Adrenal gland (tissue), 12 donors: ENCODE measurements around the gene NDUFAF2. TPM values are rescaled to one million over a fixed set of nuclear protein-coding genes. Genes with fewer than 3 reads are reported as not detected.

Source experiments
- DNase-seq, 7 donors: peaks; one replicate each; pipeline ENCODE4 v3.0.0-alpha.2; 2019 to 2020
- H3K27ac ChIP-seq, 5 donors: fragments of 200-600 bp; sonication (generic) in 4 of 5; 1 replicate in 3 of 5; 2 replicates in 2 of 5; pipeline versions ENCODE4 v1.5.1 to v1.8.0; 2016 to 2020; ENCODE audit warnings: mild to moderate bottlenecking in 1 of 5
- H3K27me3 ChIP-seq: fragments of 200-600 bp; 2 replicates; pipeline ENCODE4 v1.8.0; 2021
- H3K36me3 ChIP-seq, 2 donors: fragments of 200-600 bp; replicated peaks in 1 of 2; 1 replicate in 1 of 2; 2 replicates in 1 of 2; pipeline versions ENCODE4 v1.5.1 to v1.8.0; 2018 to 2022
- H3K4me1 ChIP-seq, 2 donors: fragments of 200-600 bp; replicated peaks in 1 of 2; 1 replicate in 1 of 2; 2 replicates in 1 of 2; pipeline versions ENCODE4 v1.5.1 to v1.8.0; 2018 to 2021
- H3K4me3 ChIP-seq, 4 donors: fragments of 200-600 bp; sonication (generic) in 3 of 4; one replicate each; pipeline ENCODE4 v1.5.1; 2016 to 2018
- H3K9me3 ChIP-seq, 3 donors: fragments of 200-600 bp; sonication (generic) in 1 of 3; replicated peaks in 1 of 3; 1 replicate in 2 of 3; 2 replicates in 1 of 3; pipeline versions ENCODE4 v1.5.1 to v1.8.0; 2016 to 2021
- CTCF ChIP-seq, 6 experiments: fragments of 450-650 bp in 4 of 6; fragments of 200-600 bp in 2 of 6; sonication (generic) in 1 of 6; IDR thresholded peaks; 1 replicate in 5 of 6; 2 replicates in 1 of 6; pipeline versions ENCODE4 v1.5.1 to v1.8.0; 2016 to 2021; ENCODE audit warnings: antibody characterized with exemption in 6 of 6, mild to moderate bottlenecking in 2 of 6, moderate library complexity in 1 of 6
- POLR2A ChIP-seq, 2 donors: fragments of 450-650 bp; IDR thresholded peaks; one replicate each; pipeline ENCODE4 v1.6.1; 2017; ENCODE audit warnings: antibody characterized with exemption in 2 of 2, mild to moderate bottlenecking in 2 of 2, moderate library complexity in 1 of 2
- WGBS, 4 donors: extraction: QIAGEN DNeasy Blood & Tissue Kit in 2 of 4; methylation state at CpG; one replicate each; pipeline versions ENCODE4 v1.1.5 to v1.1.7; 2013 to 2017; 5-methylcytosine and 5-hydroxymethylcytosine counted together
- intact Hi-C, 2 donors: fragments of 100-400 bp; cut with DNase I; formaldehyde crosslinking; loops; one replicate each; pipeline versions ENCODE4 v1.14.1 to v1.15.0; 2022 to 2023
- polyA plus RNA-seq, 3 donors: library from polyadenylated mRNA; stranded (reverse); fragments of 200-250 nt in 2 of 3; fragments of 350-450 nt in 1 of 3; fragmentation: Illumina TruSeq in 1 of 3; extraction: RNeasy Lipid Tissue Mini Kit (QIAGEN cat#74804) in 1 of 3; gene quantifications; one replicate each; pipeline ENCODE4 v1.2.3, GENCODE V29; 2013 to 2014
- total RNA-seq, 9 donors: library from RNA; depleted of rRNA in 4 of 9; stranded (reverse); fragments of >200 nt in 4 of 9; fragments of 120-200 nt in 1 of 9; fragmentation: NEBNext Ultra II Directional in 1 of 9; extraction: Animal tissue kit (Norgen Biotek cat#: 25700) in 1 of 9; gene quantifications; one replicate each; pipeline versions ENCODE4 v1.1.0 to v1.2.4, GENCODE V29; 2013 to 2023
- donor health status: healthy with polysubstance abuse.
- donor health status: Bipolar disorder and iron deficiency.
- donor health status: DM: yes; HTN: yes; CAD: no.
- donor health status: DM: no; HTN: no; CAD: no.
- donor health status: DM: no; HTN: no; CAD: no.
- donor health status: DM: yes; HTN: yes; CAD: no.

Gene NDUFAF2
- total and polyA plus RNA-seq, 12 donors = 12.0 to 127 (median 31.2) TPM

DNA sequence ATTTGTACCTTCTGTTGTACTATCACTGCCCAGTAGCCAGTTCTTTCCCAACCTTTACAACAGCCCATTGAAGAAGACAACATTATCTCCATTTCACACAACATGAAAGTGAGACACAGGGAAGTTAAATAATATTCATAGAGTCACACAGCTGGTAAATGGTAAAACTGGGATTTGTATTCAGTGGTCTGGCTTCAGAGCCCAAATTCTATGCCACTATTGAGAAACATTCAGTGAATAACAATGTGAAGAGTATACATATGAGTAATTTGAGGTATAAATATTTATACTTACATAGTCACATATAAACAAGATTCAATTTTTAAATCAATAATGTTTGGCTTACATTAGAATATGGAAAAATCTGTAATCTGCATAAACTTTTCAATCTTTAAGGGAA lies 203.5 kb downstream of the NDUFAF2 start:
- Histone ChIP-seq H3K4me3 (no peak overlapping the region), H3K36me3 (no peaks in the 10 kb centered on the region), H3K9me3 (no peaks in the 10 kb centered on the region), H3K4me1 (no peaks in the 10 kb centered on the region), H3K27ac (no peak overlapping the region), H3K27me3 (no peaks in the 10 kb centered on the region)
- DNase-seq = no peak
- intact Hi-C loops = no loop called here
- no peak for TF ChIP-seq POLR2A (IDR thresholded peaks at IDR 0.05)
- TF ChIP-seq CTCF (IDR thresholded peaks at IDR 0.05) = no peak

- TF ChIP-seq POLR2A (IDR thresholded peaks at IDR 0.05) = no peak
- no peak for TF ChIP-seq CTCF (IDR thresholded peaks at IDR 0.05)
- DNase-seq = no peak
- Histone ChIP-seq H3K4me3 (no peak overlapping the region), H3K36me3 (no peaks in the 10 kb centered on the region), H3K27ac (no peak overlapping the region), H3K4me1 (no peaks in the 10 kb centered on the region), H3K27me3 (no peaks in the 10 kb centered on the region), H3K9me3 (no peaks in the 10 kb centered on the region)
- WGBS, 4 donors = 86 to 97% (median 92%) methylated on average over 2 of the region's 2 CpGs
- intact Hi-C loops = no loop called here
Observed at GRCh38 chr5:61151893-61152292, 206.9 kb downstream of the NDUFAF2 start.

DNA sequence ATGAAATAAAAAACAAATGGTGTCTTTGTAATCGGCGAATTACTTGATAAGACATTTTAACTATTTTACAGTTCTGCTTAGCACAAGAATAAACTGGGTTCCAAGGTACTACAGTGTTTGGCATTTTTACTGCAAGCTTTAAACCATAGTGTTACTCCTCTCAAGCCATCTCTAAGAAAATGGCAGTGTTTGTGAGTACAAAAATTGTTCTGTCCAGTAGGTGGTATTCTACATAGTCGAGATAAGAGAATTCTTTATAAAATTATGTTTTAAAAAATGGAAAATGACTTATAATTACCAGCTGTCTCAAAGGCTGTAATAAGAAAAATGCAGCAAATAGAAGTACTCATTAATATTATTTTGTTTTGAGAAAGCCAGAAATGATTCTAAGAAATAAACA lies 214.1 kb downstream of the NDUFAF2 start:
- intact Hi-C loops = no loop called here
- TF ChIP-seq CTCF (IDR thresholded peaks at IDR 0.05) = no peak
- TF ChIP-seq POLR2A (IDR thresholded peaks at IDR 0.05) = no peak
- Histone ChIP-seq H3K4me1 (peaks cover 0 to 27% of the 10 kb centered on the region in 2 donors), H3K4me3 (no peak overlapping the region), H3K27me3 (no peaks in the 10 kb centered on the region), H3K36me3 (peaks cover 0 to 7% of the 10 kb centered on the region in 2 donors), H3K9me3 (no peaks in the 10 kb centered on the region), H3K27ac (no peak overlapping the region)
- no peak for DNase-seq
- 88 to 96% (median 94%) methylated on average over 3 of the region's 3 CpGs for WGBS, 4 donors

- Histone ChIP-seq H3K4me1 (peaks cover 0 to 27% of the 10 kb centered on the region in 2 donors), H3K9me3 (no peaks in the 10 kb centered on the region), H3K4me3 (no peak overlapping the region), H3K27me3 (no peaks in the 10 kb centered on the region), H3K27ac (no peak overlapping the region), H3K36me3 (peaks cover 0 to 7% of the 10 kb centered on the region in 2 donors)
- peak in 1 of 7 donors; percentile 10 for DNase-seq
- no peak for TF ChIP-seq CTCF (IDR thresholded peaks at IDR 0.05)
- no peak for TF ChIP-seq POLR2A (IDR thresholded peaks at IDR 0.05)
- intact Hi-C loops = loop anchor here in 1 of 2 donors (10.0 kb wide), 1 partner anchor 175 kb away; the partner anchor contains the start of gene ZSWIM6
- 58 to 64% (median 62%) methylated on average over 4 of the region's 4 CpGs for whole genome bisulfite sequencing, 4 donors
Observed at GRCh38 chr5:61159836-61160235, 214.8 kb downstream of the NDUFAF2 start.
